ENCODE data around the gene MGAT5.
A peak's percentile ranks its signal among the peaks of the same experiment; 100 is the strongest.

The MGAT5 gene

GRCh38 chr2:134406736-134407135 is 152.9 kb downstream of the MGAT5 start:
- DNase-seq, result no peak

- DNase-seq, result no peak
Observed at GRCh38 chr2:134407154-134407890, 153.4 kb downstream of the MGAT5 start.

- no peak for DNase-seq
Observed at GRCh38 chr2:134408386-134408785, 154.5 kb downstream of the MGAT5 start.

GRCh38 chr2:134408791-134409190 is 154.9 kb downstream of the MGAT5 start:
- no peak for DNase-seq

GRCh38 chr2:134410006-134410405 is 156.1 kb downstream of the MGAT5 start:
- DNase-seq, result no peak

GRCh38 chr2:134410831-134411231 is 157.0 kb downstream of the MGAT5 start:
- DNase-seq, result no peak

- no peak for DNase-seq
Observed at GRCh38 chr2:134411279-134411827, 157.5 kb downstream of the MGAT5 start.

- peak; percentile 66 for DNase-seq
Observed at GRCh38 chr2:134411828-134412638, 158.2 kb downstream of the MGAT5 start.

- DNase-seq, result no peak
Observed at GRCh38 chr2:134412639-134412999, 158.7 kb downstream of the MGAT5 start.

- DNase-seq, result no peak
Observed at GRCh38 chr2:134413430-134413829, 159.6 kb downstream of the MGAT5 start.

- DNase-seq, result no peak
Observed at GRCh38 chr2:134413912-134414311, 160.0 kb downstream of the MGAT5 start.

GRCh38 chr2:134416018-134416417 is 162.1 kb downstream of the MGAT5 start:
- DNase-seq, result no peak

GRCh38 chr2:134416637-134417036 is 162.8 kb downstream of the MGAT5 start:
- no peak for DNase-seq

- DNase-seq, result no peak
Observed at GRCh38 chr2:134417968-134418582, 164.2 kb downstream of the MGAT5 start.

- no peak for DNase-seq
Observed at GRCh38 chr2:134420259-134420658, 166.4 kb downstream of the MGAT5 start.

- DNase-seq, result no peak
Observed at GRCh38 chr2:134420920-134421319, 167.0 kb downstream of the MGAT5 start.

- DNase-seq, result no peak
Observed at GRCh38 chr2:134421556-134422328, 167.9 kb downstream of the MGAT5 start.

- DNase-seq, result no peak
Observed at GRCh38 chr2:134425724-134426496, 172.0 kb downstream of the MGAT5 start.

GRCh38 chr2:134426721-134427120 is 172.8 kb downstream of the MGAT5 start:
- DNase-seq, result no peak

- DNase-seq, result no peak
Observed at GRCh38 chr2:134429886-134430285, 176.0 kb downstream of the MGAT5 start.

GRCh38 chr2:134431838-134432434 is 178.1 kb downstream of the MGAT5 start:
- DNase-seq, result no peak

Measured in stimulated activated CD4-positive, alpha-beta T cell treated with anti-CD3 and anti-CD28 coated beads, Interleukin-15, amount 100 ng/mL, for 24 hours (primary cell).